Mucosa of gallbladder (tissue), 1 donor: ENCODE measurements around the gene LDLRAD1. TPM values are rescaled to one million over a fixed set of nuclear protein-coding genes. Genes with fewer than 3 reads are reported as not detected.
"Not testable (repeated sequence)": the region's sequence is repeated elsewhere in the genome, so short reads cannot be mapped to it uniquely, and the experiment has no call there.

Experiments used
- DNase-seq: peaks from one replicate; pipeline ENCODE4 v3.0.0-alpha.2; 2020; ENCODE audit warnings: low spot score
- total RNA-seq: library from RNA; stranded (reverse); gene quantifications from one replicate; pipeline ENCODE4 v1.2.1, GENCODE V29; 2021
- donor health status: DM: no; HTN: no; CAD: no.

The LDLRAD1 gene
- total RNA-seq, 1 donor from 2014 or later: 1.3 TPM

DNA sequence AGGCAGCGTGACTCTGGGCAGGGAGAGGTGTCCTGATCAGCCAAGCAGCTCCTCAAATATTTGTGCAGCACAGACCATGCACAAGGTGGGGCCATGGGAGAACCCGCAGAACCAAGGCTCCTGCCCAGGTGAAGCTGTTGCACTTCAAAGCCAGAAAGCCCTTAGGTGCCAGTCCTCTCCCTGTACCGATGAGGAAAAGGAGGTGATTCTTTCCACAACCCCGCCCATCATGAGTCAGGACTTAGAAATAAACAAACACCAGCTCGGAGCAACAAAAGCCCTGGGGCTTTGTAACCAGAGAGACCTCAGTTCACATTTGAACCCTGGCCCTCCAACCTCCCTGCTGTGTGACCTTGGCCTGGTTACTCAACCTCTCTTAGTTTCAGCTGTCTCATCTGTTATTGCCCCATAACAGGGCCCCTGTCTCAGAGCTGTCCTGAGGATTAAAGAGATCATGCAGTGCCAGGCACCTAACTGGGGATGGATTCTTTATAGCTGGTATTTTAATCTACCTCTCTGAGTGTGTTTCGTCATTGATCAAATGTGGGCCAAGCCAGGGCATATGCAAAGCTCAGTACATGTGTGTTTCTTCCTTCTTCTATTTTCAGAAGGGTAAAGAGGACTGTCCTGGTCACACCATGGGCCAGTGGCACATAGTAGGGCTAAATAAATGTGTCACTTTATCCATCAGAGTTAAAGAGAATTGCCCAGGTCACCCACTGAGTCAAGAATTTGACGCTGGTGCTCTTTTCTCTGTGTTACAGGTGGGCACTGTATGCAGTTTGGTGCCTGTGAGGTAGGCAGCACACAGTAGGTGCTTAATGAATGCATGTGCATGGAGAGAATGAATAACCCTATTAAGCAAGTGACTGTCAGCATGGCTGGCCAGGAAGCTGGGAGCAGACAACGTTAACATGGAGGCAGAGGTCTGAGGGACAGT lies 1.4 kb downstream of the LDLRAD1 start:
- peak; percentile 76 for DNase-seq

DNA sequence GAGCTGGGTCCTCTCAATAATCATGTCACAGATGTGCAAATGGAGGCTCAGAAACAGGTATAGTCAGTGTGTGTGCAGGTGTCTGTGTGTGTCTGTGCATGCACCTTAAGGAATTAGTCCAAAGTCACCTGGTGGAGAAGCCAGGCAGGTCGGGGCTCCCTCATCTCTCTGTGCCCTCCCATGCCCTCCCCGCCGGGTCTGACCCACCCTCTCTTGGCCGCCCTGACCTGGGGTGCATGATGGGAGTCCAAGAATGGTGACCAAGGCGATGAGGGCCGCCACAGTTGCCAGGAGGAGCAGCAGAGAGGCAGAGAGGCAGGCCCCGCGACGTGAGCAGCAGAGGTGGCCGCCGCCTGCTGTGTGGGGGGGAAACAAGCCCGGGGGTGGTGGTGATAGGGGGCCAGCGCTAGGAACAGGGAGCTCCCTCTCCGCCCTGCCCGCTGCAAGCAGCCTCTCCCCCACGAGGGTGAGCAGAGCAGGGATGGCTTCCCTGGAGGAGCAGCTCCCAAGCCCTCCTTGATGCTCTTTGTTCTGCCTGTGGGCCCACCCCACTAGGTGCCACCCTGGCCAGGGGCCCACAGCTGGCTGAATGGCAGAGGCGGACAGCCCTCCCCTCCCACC lies 3.9 kb downstream of the LDLRAD1 start:
- no peak for DNase-seq

DNA sequence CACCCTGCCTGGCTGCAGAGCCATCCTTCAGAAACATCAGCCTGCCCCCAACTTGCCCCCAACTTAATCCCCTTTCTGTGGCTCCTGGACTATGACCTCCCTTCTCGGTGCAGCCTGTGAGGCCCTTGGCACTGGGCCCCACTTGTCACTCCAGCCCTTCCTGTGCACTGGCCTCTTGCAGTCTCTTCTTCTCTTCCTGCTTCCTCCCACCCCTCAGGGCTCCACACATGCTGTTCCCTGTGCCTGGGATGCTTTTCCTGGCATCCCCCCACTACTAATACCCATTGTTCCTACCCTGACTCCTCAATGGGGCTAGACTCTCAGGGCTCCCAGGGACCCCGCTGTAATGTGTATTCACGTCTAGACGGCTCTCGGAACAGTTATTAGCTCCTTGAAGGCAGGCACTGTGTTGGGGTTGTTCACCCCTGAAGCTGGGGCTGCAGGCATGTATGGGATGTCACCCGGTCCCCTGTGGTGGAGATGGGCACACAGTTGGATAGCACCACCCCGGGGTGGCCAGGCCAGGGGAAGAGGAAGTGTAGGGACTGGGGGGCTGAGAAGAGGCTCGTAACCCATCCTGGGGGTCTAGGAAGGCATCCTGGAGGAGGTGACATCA lies 4.5 kb downstream of the LDLRAD1 start:
- no peak for DNase-seq

DNA sequence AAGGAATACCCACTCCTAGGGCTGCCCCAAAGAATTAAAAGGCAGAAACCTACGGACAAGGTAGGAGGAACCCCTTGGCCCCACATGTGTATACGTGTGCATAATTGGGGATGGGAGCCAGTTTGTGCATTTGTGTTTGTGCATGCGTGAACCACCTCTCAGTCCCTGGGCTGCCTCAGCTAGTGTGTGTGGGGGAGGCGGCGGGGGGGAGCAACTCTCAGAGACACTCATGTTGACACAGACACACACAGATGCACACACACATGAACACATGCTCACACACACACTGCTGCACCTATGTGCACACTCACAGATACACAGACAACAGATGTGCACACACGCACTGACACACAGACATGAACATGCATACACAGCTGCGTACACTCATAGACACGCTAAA lies 5.1 kb downstream of the LDLRAD1 start:
- DNase-seq: no peak

DNA sequence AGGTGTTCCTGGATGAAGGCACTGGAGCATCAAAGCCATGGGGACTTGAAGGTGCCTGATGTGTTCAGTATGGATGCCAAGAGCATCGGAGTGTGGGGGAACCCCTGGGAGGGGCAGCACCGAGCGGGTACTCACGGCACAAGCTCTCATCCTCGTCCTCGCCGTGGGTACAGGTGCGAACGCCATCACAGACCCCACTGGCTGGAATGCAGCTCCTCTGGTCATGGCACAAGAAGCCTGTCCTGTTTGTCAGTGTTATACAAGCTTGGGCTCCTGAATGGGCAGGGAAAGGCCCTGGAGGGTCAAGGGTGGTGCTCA lies 6.0 kb downstream of the LDLRAD1 start:
- DNase-seq: no peak

DNA sequence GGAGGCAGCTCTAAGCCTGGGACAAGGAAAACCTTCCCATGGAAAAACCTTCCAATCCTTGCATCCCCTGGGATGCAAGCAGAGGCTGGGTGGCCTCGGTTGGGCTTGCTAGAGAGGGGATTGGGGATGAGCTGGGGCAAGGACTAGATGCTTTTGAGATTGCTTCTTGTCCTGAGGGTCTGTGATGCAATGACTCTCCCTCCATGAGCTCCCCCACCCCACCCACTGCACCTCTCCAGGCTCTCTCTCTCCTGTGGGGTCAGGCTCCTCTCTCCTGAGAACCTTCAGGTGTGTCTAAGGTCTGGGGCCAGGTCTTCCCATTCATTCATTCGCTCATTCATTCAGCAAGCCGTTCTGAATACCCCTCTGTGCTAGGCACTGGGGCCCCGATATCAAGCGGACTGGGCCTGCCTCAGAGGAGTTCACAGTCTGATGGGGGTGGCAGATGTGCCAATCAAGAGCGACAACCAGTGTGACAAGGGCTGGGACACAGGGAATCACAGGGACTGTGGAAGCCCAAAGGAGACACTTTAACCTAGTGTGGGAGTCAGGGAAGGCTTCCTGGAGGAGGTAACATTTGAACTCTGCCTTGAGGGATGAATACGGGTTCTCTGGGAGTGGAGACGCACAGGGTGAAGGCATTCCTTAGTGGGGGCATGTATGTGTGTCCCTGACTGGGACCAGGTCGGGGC lies 6.5 kb downstream of the LDLRAD1 start:
- DNase-seq: no peak

DNA sequence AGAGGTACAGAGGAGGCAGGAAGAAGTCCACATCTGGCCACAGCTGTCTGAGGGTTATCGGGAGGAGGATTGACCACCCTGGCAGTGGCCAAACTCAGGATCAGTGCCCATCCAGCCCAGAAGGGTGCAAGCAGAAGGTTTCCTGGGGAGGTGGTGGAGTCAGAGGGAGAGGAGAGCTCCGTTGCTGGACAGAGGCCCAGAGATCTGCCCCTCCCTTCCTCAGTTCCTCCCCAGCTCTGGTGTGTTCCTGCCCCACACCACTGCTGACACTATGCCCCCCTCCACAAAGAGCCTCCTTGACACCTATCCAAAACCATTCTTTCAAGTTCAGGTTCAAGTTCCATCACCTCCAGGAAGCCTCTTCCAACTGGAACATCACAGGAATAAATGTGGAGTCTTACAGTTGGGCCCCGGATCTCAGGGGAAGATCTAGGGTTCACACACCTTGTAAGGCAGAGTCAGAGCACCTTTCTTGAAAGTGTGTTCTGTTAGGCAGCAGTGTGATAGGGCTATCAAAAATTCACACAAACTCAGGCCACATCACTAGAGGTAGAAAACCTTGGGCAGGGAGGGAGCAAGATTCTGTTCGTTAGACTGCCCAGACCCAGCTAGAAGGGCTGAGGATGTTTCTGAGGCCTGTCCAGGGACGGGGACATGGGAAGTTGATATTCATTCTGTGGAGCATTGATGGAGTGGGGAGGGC lies 7.4 kb downstream of the LDLRAD1 start:
- no peak for DNase-seq

DNA sequence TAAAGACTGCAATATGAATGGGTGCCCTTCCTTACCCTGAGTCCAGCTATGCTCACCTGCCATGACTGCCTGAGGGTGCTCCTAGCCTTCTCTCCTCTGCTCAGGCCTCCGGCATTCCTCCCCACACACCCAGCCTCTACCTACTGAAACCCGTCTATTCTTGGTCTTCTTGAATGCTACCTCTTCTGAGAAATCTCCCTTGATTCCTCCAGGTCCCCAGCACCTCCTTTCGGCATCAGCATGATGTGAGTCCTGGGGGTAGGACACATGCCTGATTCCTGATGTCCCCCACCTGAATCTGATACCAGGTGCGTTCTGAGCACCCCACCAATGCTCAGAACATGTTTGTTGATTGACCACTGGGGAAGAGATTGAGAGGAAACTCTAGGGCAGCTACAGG lies 8.6 kb downstream of the LDLRAD1 start:
- no peak for DNase-seq

DNA sequence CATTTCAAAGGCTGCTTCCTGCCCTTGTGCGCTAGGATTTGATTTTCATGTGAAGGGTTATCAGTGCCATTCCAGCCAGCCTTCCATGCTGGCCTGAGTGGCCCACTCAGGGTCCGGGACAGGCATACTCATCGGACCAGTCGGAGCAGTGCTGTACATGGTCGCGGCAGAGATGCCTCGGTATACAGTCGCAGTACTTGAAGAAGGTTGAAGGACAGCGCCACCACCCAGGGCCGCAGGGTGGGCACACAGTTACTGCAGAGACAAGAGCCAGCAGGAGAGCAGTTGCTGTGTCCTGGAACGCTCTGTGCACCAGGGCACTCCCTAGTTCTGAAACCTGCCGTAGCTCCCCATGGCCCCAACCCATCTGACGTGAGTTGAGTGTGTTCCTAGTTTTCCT lies 9.1 kb downstream of the LDLRAD1 start:
- no peak for DNase-seq

DNA sequence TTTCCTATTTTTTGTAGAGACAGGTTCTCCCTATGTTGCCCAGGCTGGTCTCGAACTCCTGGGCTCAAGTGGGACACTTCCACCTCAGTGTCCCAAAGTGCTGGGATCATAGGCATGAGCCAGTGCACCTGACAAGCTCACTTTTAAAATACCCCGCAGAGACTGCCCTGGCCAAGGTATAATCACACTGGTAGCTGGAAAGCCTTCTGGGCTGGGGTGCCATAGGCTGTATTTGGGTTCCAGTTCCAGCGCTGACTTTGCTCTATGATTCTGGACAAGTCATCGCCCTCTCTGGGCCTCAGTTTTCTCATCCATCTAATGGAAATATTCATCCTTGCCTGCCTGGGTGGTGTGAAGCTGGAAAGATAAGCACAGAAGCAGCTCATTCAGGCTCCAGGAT lies 10.4 kb downstream of the LDLRAD1 start:
- DNase-seq: no peak

DNA sequence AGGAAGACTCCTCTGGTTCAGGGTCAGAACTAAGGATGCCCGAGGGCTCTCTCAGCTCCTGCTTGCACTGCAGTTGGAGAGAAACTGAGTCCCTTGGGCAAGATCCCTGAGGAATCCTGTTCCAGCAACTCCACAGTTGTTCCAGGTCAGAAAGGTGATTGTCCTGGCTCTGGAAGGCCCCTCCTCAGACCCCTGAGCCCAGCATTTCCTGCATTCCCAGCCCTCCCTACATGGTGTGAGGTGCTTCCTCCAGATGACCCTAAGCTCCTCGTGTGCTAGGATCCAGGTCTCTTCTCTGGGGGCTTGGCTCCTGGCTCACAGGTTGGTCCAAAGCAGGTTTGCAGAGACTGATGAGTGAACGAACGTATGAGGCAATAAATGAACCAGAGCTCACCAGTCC lies 11.5 kb downstream of the LDLRAD1 start:
- DNase-seq: no peak

DNA sequence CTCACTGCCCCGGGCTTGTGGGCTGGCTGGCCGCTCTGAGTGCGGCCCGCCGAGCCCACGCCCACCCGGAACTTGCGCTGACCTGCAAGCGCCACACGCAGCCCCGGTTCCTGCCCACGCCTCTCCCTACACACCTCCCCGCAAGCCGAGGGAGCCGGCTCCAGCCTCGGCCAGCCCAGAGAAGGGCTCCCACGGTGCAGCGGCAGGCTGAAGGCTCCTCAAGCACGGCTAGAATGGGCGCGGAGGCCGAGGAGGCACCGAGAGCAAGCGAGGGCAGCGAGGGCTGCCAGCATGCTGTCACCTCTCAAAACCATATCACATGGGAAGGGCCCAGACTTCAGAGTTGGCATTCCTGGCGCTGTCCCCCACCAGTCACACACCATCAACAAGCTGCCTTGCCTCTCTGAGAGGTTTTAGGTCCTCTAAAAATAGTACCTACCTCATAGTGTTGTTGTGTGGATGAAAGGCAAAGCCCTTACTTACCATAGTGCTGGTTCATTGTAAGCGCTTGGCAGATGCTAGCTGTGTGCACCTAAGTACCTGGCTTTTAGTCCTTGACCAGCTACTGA lies 13.4 kb downstream of the LDLRAD1 start:
- no peak for DNase-seq

DNA sequence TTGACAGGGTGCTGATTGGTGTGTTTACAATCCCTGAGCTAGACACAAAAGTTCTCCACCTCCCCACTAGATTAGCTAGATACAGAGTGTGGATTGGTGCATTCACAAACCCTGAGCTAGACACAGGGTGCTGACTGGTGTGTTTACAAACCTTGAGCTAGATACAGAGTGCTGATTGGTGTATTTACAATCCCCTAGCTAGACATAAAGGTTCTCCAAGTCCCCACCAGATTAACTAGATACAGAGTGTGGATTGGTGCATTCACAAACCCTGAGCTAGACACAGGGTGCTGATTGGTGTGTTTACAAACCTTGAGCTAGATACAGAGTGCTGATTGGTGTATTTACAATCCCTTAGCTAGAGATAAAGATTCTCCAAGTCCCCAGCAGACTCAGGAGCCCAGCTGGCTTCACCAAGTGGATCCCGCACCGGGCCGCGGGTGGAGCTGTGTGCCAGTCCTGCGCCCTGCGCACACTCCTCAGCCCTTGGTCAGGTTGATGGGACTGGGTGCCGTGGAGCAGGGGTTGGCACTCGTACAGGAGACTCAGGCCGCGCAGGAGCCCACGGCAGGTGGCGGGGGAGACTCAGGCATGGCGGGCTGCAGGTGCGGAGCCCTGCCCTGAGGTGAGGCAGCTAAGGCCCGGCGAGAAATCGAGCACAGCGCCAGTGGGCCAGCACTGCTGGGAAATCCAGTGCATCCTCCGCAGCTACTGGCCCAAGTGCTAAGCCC lies 14.1 kb downstream of the LDLRAD1 start:
- DNase-seq: not testable (repeated sequence)

DNA sequence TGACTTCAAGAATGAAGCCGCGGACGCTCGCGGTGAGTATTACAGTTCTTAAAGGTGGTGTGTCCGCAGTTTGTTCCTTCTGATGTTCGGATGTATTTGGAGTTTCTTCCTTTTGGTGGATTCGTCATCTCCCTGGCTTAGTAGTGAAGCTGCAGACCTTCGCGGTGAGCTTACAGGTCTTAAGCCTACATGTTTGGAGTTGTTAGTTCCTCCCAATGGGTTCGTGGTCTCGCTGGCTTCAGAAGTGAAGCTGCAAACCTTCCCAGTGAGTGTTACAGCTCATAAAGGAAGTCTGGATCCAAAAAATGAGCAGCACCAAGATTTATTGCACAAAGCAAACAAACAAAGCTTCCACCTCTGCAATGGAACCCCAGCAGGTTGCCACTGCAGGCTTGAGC lies 14.7 kb downstream of the LDLRAD1 start:
- no peak for DNase-seq

DNA sequence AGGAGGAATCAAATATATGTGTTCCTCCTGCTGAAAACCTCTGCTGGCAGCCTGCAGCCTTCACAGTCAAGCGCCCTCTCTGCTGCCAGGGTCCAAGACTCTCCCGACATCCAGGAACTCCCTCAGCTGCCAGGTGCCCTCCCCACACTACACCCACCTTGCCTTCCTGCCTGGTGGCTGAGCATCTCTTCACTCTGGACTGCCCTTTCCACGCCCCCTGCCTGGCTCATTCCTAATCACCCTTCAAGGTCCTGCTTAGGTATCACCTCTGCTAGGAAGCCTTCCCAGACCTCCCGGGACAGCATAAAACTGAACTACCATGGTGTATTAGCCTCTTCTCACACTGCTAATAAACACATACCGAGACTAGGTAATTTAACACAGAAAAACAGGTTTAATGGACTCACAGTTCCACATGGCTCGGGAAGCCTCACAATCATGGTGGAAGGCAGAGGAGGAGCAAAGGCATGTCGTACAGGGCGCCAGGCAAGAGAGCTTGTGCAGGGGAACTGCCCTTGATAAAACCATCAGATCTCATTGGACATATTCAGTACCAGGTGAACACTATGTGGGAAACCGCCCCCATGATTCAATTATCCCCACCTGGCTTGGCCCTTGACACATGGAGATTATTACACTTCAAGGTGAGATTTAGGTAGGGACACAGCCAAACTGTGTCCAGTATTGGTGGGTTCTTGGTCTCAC lies 15.3 kb downstream of the LDLRAD1 start:
- DNase-seq: no peak

DNA sequence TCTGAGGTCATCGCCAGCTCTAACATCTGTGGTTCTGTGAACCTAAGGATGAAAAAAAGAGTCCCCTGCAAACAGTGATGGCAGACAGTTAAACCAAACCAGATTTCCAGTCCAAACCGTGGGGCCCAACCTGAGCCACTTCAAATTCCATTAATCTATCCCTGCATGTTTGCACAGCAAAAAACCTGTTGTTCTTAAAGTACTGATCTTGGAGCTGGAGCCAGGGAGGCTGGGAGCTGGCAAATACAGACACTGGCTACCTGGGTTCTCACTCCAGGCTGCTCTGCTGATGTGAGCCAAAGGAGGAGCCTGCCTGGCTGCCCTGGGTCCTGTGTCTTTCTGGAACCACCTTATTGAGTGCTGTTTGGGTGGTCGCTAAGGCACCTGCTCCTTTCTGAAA lies 16.4 kb downstream of the LDLRAD1 start:
- no peak for DNase-seq

DNA sequence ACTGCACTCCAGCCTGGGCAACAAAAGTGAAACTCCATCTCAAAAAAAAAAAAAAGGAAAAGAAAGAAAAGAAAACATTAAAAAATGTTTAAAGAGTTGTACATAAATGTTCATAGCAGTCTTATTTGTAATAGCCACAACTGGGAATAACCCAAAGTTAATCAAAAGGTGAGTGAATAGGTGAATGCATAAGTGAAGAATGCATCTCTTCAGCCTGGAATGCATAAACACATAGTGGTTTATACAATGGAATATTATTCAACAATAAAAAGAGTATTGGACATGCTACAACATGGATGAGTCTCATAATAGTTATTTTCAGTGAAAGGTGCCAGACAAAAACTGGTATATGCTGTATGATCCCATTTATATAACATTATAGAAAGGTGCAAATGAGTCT lies 18.1 kb downstream of the LDLRAD1 start:
- DNase-seq: no peak

DNA sequence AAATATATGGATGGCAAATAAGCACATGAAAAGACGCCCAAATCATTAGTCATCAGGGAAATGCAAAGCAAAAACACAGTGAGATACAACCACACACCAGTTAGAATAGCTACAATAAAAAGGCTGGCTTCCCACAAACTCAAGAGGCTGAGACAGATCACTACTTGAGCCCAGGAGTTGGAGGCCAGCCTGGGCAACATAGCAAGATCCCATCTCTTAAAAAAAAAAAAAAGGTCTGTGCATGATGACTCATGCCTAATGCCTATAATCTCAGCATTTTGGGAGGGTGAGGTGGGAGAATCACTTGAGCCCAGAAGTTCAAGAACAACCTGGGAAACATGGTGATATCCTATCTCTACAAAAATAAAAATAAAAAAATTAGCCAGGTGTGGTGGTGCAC lies 19.8 kb downstream of the LDLRAD1 start:
- no peak for DNase-seq

DNA sequence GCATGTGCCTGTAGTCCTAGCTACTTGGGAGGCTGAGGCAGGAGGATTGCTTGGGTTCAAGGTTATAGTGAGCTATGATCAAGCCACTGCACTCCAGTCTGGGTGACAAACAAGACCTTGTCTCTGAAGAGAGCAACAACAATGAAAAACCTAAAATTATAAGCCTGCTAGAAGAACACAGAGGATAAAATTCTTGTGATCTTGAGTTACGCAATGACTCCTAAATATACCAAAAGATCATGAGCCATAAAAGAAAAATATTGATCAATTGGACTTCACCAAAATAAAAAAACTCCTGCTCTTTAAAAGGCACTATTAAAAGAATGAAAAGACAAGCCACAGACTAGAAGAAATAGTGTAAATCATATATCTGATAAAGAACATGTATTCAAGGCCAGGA lies 22.3 kb downstream of the LDLRAD1 start:
- DNase-seq: no peak

DNA sequence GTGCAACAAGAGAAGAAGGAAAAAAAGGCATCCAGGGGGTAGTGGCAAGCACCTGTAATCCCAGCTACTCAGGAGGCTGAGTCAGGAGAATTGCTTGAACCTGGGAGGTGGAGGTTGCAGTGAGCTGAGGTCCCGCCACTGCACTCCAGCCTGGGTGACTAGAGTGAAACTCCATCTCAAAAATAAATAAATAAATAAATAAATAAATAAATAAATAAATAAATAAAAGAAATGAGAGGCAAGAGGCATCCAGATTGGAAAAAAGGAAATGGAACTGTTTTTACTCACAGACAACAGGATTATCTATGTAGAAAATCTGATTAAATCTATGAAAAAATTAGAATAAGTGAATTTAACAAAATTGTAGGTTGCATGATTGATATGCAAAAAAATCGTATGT lies 23.5 kb downstream of the LDLRAD1 start:
- DNase-seq: not testable (repeated sequence)
